ENCODE results near the gene TGM1.

TGM1 gene

DNA sequence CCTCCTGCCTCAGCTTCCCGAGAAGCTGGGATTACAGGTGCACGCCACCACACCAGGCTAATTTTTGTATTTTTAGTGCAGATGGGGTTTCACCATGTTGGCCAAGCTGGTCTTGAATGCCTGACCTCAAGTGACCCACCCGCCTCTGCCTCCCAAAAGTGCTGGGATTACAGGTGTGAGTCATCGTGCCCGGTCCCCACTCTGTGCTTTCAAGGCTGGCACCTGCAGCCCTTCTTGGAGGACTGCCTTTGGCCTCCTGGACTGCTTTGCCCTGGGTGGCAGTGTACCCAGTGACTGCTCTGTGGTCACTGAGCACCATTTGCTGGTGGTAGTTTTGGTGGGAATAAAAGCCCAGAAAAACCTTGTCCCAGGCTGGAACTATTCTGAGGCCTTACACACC, 24.0 kb upstream of the TGM1 start:
- no peak overlapping the region for H3K4me3 ChIP-seq (ENCODE audit: low read length)
- peaks cover 3% of the 10 kb centered on the region for H3K36me3 ChIP-seq (ENCODE audit: control insufficient read depth, insufficient read depth, low read length)
- no peak overlapping the region for H3K9ac ChIP-seq (ENCODE audit: low read length)
- no peaks in the 10 kb centered on the region for H3K4me1 ChIP-seq (ENCODE audit: control insufficient read depth, insufficient read depth, low read length)
- H3K27me3 ChIP-seq (ENCODE audit: control insufficient read depth, insufficient read depth, low read length), result no peaks in the 10 kb centered on the region
- no peaks in the 10 kb centered on the region for H3K9me3 ChIP-seq (ENCODE audit: control insufficient read depth, low read length)

DNA sequence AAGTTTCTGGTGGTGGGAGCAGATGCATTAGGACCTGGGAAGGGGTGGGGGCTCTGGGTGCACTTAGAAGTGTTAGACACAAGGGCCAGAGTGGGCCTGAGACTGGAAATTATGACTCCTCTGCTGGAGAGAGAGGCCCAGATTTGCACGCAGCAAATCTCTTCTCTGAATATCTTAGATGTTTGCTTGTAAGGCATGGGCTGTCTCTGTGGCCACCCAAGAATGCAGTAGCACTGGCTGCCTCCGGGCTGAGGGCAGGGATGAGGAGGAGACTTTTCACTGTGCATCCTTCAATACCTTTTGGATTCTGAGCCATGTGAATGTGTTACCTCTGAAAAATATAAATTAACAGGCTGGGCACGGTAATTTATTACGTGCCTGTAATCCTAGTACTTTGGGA, 22.4 kb upstream of the TGM1 start:
- H3K36me3 ChIP-seq (ENCODE audit: control insufficient read depth, insufficient read depth, low read length), result no peaks in the 10 kb centered on the region
- H3K27me3 ChIP-seq (ENCODE audit: control insufficient read depth, insufficient read depth, low read length), result no peaks in the 10 kb centered on the region
- no peak overlapping the region for H3K4me3 ChIP-seq (ENCODE audit: low read length)
- H3K9me3 ChIP-seq (ENCODE audit: control insufficient read depth, low read length), result no peaks in the 10 kb centered on the region
- H3K4me1 ChIP-seq (ENCODE audit: control insufficient read depth, insufficient read depth, low read length), result no peaks in the 10 kb centered on the region
- no peak overlapping the region for H3K9ac ChIP-seq (ENCODE audit: low read length)

DNA sequence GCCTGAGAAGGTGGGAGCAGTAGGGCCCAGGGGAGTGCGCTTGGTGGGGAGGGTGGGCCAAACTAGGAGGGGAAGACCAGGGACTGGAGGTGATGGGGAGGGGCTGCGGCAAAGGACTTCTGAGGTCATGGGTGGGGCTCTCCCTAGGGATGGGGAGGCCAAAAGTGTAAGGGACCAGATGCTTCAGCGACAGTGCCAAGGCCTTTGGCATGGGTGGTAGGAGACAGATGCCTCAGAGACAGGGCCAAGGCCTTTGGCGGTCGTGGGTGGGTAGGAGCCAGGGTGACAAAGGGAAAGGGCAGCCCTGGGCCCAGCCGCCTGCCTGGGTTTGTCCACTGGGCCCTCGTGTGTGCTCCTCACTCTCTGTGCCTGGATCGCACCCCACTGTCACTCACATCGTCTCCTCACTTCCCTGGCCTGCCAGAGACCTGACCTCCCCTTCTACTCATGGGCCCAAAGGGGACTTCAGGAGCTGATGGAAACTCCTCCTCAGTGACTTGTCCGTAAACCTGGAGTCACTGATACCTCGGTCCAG, 21.6 kb upstream of the TGM1 start:
- Histone ChIP-seq H3K9me3 (ENCODE audit: control insufficient read depth, low read length) (no peaks in the 10 kb centered on the region), H3K4me3 (ENCODE audit: low read length) (no peak overlapping the region), H3K4me1 (ENCODE audit: control insufficient read depth, insufficient read depth, low read length) (no peaks in the 10 kb centered on the region), H3K9ac (ENCODE audit: low read length) (no peak overlapping the region), H3K36me3 (ENCODE audit: control insufficient read depth, insufficient read depth, low read length) (no peaks in the 10 kb centered on the region), H3K27me3 (ENCODE audit: control insufficient read depth, insufficient read depth, low read length) (no peaks in the 10 kb centered on the region)

DNA sequence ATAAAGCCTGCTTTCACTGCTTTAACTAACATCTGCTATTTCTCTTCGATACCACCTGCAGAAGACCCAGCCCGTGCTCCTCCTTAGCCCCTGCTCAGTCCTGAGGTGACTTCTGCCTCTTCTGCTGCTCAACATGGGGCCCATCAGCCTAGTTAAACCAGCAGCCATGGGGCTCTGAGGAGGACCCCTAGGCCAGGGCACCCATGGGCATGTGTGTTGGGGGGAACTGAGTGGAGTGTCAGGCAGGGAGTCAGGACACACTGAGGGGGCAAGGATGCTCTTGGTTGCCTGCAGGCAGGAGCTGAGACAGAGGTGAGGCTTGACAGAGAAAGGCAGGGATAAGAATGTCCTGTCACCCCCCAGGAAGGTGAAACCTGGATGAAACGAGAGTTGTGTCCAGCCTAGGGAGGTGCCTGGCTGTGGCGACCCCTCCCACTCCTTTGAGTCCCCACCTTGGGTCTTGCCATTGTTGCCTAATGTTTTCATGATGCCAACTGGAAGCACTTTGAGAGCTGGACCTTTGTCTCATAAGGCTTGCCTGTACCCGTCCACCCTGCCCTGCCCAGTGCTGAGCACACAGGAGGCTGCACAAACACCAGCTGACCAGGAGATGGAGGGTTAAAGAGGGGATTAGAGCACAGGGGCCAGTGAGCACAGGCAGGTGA, 21.0 kb upstream of the TGM1 start:
- no peaks in the 10 kb centered on the region for H3K27me3 ChIP-seq (ENCODE audit: control insufficient read depth, insufficient read depth, low read length)
- no peak overlapping the region for H3K4me3 ChIP-seq (ENCODE audit: low read length)
- H3K36me3 ChIP-seq (ENCODE audit: control insufficient read depth, insufficient read depth, low read length), result no peaks in the 10 kb centered on the region
- no peaks in the 10 kb centered on the region for H3K9me3 ChIP-seq (ENCODE audit: control insufficient read depth, low read length)
- H3K4me1 ChIP-seq (ENCODE audit: control insufficient read depth, insufficient read depth, low read length), result no peaks in the 10 kb centered on the region
- no peak overlapping the region for H3K9ac ChIP-seq (ENCODE audit: low read length)

DNA sequence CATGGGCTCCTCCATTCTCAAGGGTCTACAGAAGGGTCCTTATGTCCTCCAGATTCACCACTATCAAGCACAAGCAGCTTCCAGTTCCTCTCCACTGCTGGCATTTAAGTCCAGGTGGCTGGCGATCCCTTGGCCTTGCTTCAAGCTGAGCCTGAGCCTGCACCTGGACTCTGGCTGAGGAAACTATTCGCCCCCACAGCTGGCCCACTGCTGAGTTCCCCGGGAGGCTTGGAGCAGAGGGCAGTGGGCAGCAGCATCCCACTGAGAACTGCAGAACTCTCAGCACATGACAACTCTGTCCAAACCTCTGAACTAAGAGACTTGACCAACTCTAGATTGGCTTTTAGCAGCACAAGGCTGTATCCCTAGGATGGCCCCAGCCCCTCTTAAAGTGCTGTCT, 19.8 kb upstream of the TGM1 start:
- no peaks in the 10 kb centered on the region for H3K4me1 ChIP-seq (ENCODE audit: control insufficient read depth, insufficient read depth, low read length)
- no peak overlapping the region for H3K9ac ChIP-seq (ENCODE audit: low read length)
- no peaks in the 10 kb centered on the region for H3K9me3 ChIP-seq (ENCODE audit: control insufficient read depth, low read length)
- no peaks in the 10 kb centered on the region for H3K36me3 ChIP-seq (ENCODE audit: control insufficient read depth, insufficient read depth, low read length)
- no peaks in the 10 kb centered on the region for H3K27me3 ChIP-seq (ENCODE audit: control insufficient read depth, insufficient read depth, low read length)
- H3K4me3 ChIP-seq (ENCODE audit: low read length), result no peak overlapping the region

DNA sequence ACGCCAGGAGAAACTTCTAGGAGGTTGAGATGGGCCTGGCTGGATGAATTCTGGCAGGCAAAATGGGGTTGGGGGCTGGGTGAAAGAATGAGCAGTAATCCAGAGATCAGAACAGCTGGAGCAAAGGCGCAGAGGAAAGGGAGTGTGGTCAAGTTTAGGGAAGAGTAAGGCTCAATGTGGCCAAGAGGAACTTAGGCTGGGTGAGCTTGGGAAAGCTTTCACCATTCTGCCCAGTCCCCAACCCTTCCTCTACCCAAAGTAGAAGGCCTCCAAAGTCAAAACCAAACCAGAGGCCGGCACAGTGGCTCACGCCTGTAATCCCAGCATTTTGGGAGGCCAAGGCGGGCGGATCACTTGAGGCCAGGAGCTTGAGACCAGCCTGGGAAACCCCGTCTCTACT, 18.7 kb upstream of the TGM1 start:
- Histone ChIP-seq H3K9me3 (ENCODE audit: control insufficient read depth, low read length) (no peaks in the 10 kb centered on the region), H3K27me3 (ENCODE audit: control insufficient read depth, insufficient read depth, low read length) (no peaks in the 10 kb centered on the region), H3K9ac (ENCODE audit: low read length) (no peak overlapping the region), H3K4me1 (ENCODE audit: control insufficient read depth, insufficient read depth, low read length) (no peaks in the 10 kb centered on the region), H3K36me3 (ENCODE audit: control insufficient read depth, insufficient read depth, low read length) (no peaks in the 10 kb centered on the region), H3K4me3 (ENCODE audit: low read length) (no peak overlapping the region)

DNA sequence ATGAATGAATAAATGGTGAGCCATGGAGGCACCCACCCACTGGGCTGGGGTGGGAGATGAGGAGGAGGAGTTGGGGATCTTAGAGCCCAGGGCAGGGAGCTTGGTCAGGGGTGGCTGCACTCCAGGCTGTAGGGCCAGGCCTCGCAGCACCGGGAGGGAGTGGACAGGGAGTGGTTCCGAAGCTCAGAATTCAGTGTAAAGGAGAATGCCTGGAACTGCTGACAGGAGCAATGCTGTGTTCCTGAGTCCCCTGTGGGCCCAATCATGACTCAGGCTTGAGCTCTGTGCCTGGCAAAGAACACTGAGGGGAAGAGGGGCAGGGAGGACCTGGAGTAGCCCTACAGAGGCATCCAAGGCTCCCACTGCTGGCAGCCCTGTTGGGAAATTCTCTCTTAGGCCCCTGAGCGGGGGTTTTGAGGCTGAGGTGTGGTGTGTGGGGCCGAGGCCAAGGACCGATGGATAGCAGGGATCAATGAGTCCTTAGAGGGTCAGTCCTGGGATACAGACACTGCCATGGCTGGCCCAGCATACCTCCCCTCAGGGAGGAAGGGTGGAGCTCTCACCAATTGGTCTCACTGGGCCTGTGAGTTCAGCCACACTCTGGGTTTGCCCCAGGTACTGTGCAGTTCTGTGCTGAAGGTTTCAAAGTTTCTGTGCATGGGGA, 18.0 kb upstream of the TGM1 start:
- Histone ChIP-seq H3K4me3 (ENCODE audit: low read length) (no peak overlapping the region), H3K27me3 (ENCODE audit: control insufficient read depth, insufficient read depth, low read length) (no peaks in the 10 kb centered on the region), H3K9ac (ENCODE audit: low read length) (no peak overlapping the region), H3K4me1 (ENCODE audit: control insufficient read depth, insufficient read depth, low read length) (no peaks in the 10 kb centered on the region), H3K36me3 (ENCODE audit: control insufficient read depth, insufficient read depth, low read length) (no peaks in the 10 kb centered on the region), H3K9me3 (ENCODE audit: control insufficient read depth, low read length) (no peaks in the 10 kb centered on the region)

DNA sequence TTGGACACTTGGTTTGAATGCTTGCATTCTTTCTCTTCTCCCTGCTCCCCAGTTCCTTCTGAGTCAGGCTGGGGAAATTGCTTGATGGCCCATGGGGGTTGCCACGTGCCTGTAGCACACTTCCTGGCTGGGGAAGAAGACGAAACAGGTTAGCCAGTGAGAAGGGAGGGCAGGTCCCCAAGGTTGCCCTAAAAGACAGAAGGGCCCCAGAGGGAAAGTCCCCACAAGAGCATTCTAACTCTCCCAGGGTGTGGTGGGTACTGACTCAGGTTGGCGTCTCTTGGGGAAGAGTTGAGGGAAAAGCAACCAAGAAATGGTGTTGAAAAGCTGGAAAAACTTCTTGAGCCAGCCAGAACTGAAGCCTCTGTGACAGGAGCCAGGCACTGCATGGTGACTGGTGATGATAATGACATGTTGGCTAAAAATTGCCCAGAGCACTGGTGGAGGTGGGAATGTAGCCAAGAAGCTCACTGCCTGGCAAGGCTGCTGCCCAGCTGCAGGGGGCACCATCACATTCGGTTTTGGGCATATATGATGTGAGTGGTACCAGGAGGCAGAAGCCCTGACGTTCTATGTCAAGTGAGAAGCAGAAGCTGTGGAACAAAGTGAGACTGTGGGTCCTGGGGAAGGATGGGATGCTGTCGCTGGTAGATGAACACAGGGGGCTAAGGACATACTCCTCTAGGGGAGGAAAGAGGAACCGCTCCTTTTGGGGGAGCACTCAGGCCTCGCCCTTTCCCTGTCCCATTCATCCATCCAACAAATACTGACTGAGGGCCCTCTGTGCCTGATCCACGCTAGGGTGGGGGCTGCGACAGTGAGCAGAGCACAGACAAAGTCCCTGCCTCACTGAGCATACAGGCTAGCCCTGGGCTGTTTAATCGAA, 16.6 kb upstream of the TGM1 start:
- Histone ChIP-seq H3K9me3 (ENCODE audit: control insufficient read depth, low read length) (no peaks in the 10 kb centered on the region), H3K4me3 (ENCODE audit: low read length) (no peak overlapping the region), H3K27me3 (ENCODE audit: control insufficient read depth, insufficient read depth, low read length) (no peaks in the 10 kb centered on the region), H3K9ac (ENCODE audit: low read length) (no peak overlapping the region), H3K4me1 (ENCODE audit: control insufficient read depth, insufficient read depth, low read length) (peaks cover under 1% of the 10 kb centered on the region), H3K36me3 (ENCODE audit: control insufficient read depth, insufficient read depth, low read length) (no peaks in the 10 kb centered on the region)

DNA sequence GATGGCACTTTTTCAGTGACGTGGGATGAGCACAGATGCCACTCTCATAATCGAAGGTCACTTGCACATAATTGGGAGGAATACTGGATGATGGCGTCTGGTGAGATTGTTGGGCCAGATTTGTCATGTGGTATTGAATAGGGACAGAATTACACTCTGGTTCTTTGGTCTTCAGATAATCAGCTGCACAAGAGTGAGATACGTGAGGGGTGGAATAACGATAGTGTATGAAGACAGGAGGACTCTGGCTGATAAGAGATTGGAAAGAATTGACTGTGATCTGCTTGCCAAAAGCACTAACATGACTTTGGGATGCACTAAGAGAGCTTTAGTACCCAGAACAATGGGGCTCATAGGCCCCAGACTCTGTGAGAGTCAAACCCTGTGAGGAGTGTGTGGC, 15.4 kb upstream of the TGM1 start:
- Histone ChIP-seq H3K36me3 (ENCODE audit: control insufficient read depth, insufficient read depth, low read length) (no peaks in the 10 kb centered on the region), H3K9me3 (ENCODE audit: control insufficient read depth, low read length) (no peaks in the 10 kb centered on the region), H3K9ac (ENCODE audit: low read length) (no peak overlapping the region), H3K4me3 (ENCODE audit: low read length) (no peak overlapping the region), H3K27me3 (ENCODE audit: control insufficient read depth, insufficient read depth, low read length) (no peaks in the 10 kb centered on the region), H3K4me1 (ENCODE audit: control insufficient read depth, insufficient read depth, low read length) (peaks cover 8% of the 10 kb centered on the region)

DNA sequence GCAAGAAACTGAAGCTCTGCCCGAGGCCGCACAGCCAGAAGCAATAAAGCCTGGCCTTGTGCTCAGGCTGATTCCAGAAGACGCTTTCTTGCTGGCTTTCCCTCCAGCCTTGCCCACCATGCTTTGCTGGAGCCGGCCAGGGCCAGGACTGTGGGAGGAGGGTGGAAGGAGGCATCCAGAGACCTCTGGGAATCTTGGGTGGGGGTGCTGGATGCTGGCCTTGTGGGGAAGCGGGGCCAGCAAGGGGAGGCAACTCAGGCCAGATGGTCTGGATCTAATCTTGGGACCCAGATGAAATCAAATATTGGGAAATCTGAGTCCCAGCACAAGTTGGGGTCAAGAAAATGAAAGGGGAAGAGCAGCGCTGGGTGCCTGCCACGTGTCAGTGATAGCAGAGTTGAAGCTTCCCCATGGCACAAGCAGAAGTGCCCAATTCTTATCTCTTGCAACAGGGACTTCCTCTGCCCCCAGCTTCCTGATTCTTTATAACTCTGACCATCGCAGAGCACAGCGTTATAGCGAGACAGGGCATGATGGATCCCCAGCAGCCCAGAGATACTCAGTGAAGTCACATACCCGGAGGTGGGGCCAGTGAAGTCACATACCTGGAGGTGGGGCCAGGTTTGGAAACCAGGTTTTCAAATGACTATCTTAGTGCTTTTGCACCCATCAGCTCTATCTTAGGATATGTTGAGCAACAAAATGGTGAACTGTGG, 14.8 kb upstream of the TGM1 start:
- no peaks in the 10 kb centered on the region for H3K36me3 ChIP-seq (ENCODE audit: control insufficient read depth, insufficient read depth, low read length)
- no peak overlapping the region for H3K4me3 ChIP-seq (ENCODE audit: low read length)
- H3K9me3 ChIP-seq (ENCODE audit: control insufficient read depth, low read length), result no peaks in the 10 kb centered on the region
- H3K4me1 ChIP-seq (ENCODE audit: control insufficient read depth, insufficient read depth, low read length), result peaks cover 8% of the 10 kb centered on the region
- H3K9ac ChIP-seq (ENCODE audit: low read length), result no peak overlapping the region
- H3K27me3 ChIP-seq (ENCODE audit: control insufficient read depth, insufficient read depth, low read length), result no peaks in the 10 kb centered on the region

DNA sequence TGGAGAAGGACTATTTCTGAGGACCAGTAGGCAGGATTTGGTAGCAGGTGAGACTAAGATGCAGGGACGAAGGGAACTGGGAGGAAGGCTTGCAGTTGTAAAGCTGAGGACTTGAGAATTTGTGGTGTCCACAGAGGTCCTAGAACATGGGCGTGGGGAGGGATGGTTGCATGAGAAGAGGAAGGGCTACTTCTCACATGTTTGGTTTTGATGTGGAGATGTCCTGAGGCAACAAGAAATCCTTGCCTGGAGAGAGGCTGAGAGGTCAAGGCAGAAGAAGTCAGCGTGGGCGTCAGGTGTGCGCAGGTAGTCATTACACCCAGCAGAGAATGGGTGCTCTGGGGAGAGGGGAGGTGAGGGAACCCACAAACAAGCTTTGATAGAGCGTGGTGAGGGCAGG, 14.1 kb upstream of the TGM1 start:
- Histone ChIP-seq H3K4me1 (ENCODE audit: control insufficient read depth, insufficient read depth, low read length) (peaks cover 8% of the 10 kb centered on the region), H3K9ac (ENCODE audit: low read length) (no peak overlapping the region), H3K9me3 (ENCODE audit: control insufficient read depth, low read length) (no peaks in the 10 kb centered on the region)

More for the DNA sequence above, 14.1 kb upstream of the TGM1 start:
- no peaks in the 10 kb centered on the region for H3K27me3 ChIP-seq (ENCODE audit: control insufficient read depth, insufficient read depth, low read length)
- no peak overlapping the region for H3K4me3 ChIP-seq (ENCODE audit: low read length)
- no peaks in the 10 kb centered on the region for H3K36me3 ChIP-seq (ENCODE audit: control insufficient read depth, insufficient read depth, low read length)

All from mucosa of stomach (tissue), 1 donor.